LoVo (cell line): Measurements from ENCODE around the gene IRS2.

Source experiments
- DNase-seq: peaks from one replicate; pipeline ENCODE4 v3.0.0-alpha.2; 2016; ENCODE audit warnings: low spot score

Gene IRS2

DNA sequence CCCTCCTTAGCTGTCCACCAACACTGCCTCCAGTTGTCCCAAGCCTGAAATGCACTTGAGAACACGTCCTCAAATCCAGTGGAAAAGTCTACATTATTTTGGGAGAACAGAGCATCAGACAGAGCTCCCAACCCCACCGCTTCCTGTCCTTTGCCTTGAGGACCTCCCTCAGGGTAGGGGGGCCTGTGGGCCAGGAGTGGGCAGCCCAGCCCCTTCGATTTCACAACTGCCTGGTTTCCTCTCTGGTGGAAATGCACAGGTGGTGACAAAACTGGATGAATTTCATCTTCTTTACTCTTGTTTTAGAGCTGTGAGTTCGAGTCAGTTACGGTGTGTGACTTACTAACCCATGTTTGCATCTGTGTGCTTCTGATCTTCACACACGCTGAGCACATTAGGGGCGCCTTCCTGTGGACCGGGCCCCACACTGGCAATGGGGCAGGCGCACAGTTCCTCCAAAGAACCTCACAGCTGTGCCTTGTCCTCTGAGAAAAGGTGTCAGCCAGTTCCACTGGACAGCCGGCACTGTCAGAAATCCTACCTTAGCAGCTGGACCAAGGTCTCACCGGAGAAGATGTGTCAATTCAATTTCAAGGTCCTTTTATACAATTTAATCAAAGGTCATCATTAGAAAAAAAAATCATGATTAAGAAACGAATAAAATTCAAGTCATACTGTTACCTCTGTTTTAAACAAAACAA, 80.2 kb downstream of the IRS2 start:
- DNase-seq, result no peak

GRCh38 chr13:109704771-109705635, 81.4 kb downstream of the IRS2 start:
- no peak for DNase-seq

GRCh38 chr13:109703250-109703649, 83.1 kb downstream of the IRS2 start:
- DNase-seq, result no peak
